Measurements from ENCODE around the gene KCNQ1. TPM values are rescaled to one million over a fixed set of nuclear protein-coding genes. Genes with fewer than 3 reads are reported as not detected.

KCNQ1 gene
- total and polyA plus RNA-seq, 2 donors (not counting 1 experiment from before 2014, with no cell fraction given): 21.5 to 28.8 TPM

DNA sequence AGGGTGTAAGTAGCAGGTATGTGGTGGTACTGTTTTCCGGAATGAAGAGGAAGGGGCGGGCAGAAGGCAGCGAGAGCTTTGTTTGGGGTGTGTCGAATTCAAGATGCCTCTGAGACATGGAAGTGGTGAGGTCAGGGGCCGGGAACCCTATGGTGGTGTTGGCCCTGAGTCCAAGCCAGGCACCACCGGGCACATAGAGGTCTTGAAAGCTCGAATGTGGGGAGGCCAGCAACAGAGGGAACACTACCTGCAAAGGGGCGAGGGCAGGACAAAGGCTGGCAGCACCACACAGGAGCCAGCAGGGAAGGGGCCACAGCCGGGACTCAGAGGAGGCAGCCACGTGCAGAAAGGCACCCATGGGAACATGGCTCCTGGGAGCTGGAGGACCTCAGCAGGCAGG lies 383.0 kb downstream of the KCNQ1 start:
- no peaks in the 10 kb centered on the region for H3K4me1 Mint-ChIP-seq
- Histone ChIP-seq H3K36me3 (replicated peaks in 1 of 2; ENCODE audit: control extremely low read depth in 1 of 2, control insufficient read depth in 1 of 2, extremely low read depth in 1 of 2, insufficient read depth in 2 of 2, low read length in 1 of 2) (no peaks in the 10 kb centered on the region), H3K27me3 (replicated peaks in 1 of 4; ENCODE audit: control extremely low read depth in 1 of 4, control insufficient read depth in 3 of 4, insufficient read depth in 4 of 4, low read length in 3 of 4) (peaks cover 0 to 5% (median 0%) of the 10 kb centered on the region in 4 experiments), H3K4me3 (ENCODE audit: control extremely low read depth in 1 of 5, extremely low read depth in 1 of 5, insufficient read depth in 1 of 5, low read depth in 2 of 5, low read length in 4 of 5) (no peak overlapping the region), H4K20me1 (ENCODE audit: control insufficient read depth, insufficient read depth, low read length, poor library complexity, severe bottlenecking) (no peaks in the 10 kb centered on the region), H3K9ac (ENCODE audit: low read length) (no peak overlapping the region), H3K9me3 (ENCODE audit: control extremely low read depth in 1 of 3, control insufficient read depth in 2 of 3, insufficient read depth in 1 of 3, low read length in 2 of 3) (peaks cover 1 to 47% (median 15%) of the 10 kb centered on the region in 3 donors), H3K4me1 (ENCODE audit: control insufficient read depth in 2 of 2, insufficient read depth in 2 of 2, low read length in 2 of 2) (no peaks in the 10 kb centered on the region), H3K79me2 (ENCODE audit: control insufficient read depth, insufficient read depth, low read length) (no peaks in the 10 kb centered on the region), H3K4me2 (replicated peaks; ENCODE audit: low read depth, low read length, poor library complexity, severe bottlenecking) (no peak overlapping the region), H2AFZ (ENCODE audit: insufficient read depth, low read depth, low read length, poor library complexity, severe bottlenecking) (no peak overlapping the region), H3K27ac (ENCODE audit: low read length in 2 of 2) (no peak overlapping the region)
- DNase-seq (no peak), ATAC-seq (ENCODE audit: low read depth) (no peak)
- H3K27ac Mint-ChIP-seq: no peak overlapping the region
- 57% methylated on average over 10 of the region's 10 CpGs for WGBS (ENCODE audit: insufficient coverage)
- TF ChIP-seq EZH2 (IDR thresholded peaks at IDR 0.05; ENCODE audit: borderline replicate concordance, insufficient read depth, low read depth, low read length, poor library complexity, severe bottlenecking): no peak
- TF ChIP-seq CTCF (IDR thresholded peaks at IDR 0.05): no peak
- CTCF ChIA-PET: interaction anchor here (0.5 kb wide), 1 partner anchor 271 kb away, joined by 3 read pairs; no protein-coding TSS in a partner anchor
- intact Hi-C loops (cut with micrococcal nuclease): no loop called here
- no peak overlapping the region for H3K4me3 Mint-ChIP-seq
- H3K9me3 Mint-ChIP-seq (ENCODE audit: insufficient read depth): peaks cover 9% of the 10 kb centered on the region
- POLR2A ChIA-PET: no interaction called here
- H3K27me3 Mint-ChIP-seq: peaks cover 5% of the 10 kb centered on the region

DNA sequence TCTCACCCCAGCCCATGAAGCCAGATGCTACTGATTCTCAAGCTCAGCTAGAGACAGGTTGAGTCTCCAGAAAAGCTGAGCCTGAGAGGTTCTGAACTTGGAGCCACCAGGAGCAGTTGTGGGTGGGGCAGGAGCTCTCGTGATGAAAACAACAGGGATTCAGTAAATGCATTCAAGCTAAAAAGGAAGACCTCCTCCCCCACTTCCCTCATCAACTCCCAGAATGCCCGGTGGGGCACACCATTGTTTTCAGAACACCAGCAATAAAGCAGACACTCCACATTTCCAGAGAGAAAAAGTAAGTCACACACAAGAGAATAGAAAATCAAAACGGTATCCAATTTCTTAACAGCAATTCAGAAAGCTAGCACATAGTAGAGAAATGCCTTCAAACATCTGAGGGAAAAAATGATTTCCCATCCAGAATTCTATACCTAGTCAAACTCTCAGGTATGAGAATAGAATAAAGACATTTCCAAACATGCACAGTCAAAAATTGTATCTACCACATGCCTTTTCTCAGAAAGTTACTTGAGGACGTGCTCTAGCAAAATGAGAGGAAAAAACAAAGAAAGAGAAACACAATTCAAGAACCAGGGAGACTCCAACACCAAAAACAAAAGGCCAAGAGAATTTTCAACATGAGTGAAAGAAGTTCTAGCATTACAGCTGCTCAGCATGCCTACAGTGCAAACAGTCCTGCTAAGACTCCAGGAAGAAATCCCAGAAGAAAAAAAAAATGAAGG lies 383.9 kb downstream of the KCNQ1 start:
- Histone ChIP-seq H3K27me3 (replicated peaks in 1 of 4; ENCODE audit: control extremely low read depth in 1 of 4, control insufficient read depth in 3 of 4, insufficient read depth in 4 of 4, low read length in 3 of 4) (peaks cover 0 to 5% (median 0%) of the 10 kb centered on the region in 4 experiments), H3K36me3 (replicated peaks in 1 of 2; ENCODE audit: control extremely low read depth in 1 of 2, control insufficient read depth in 1 of 2, extremely low read depth in 1 of 2, insufficient read depth in 2 of 2, low read length in 1 of 2) (no peaks in the 10 kb centered on the region), H3K4me2 (replicated peaks; ENCODE audit: low read depth, low read length, poor library complexity, severe bottlenecking) (no peak overlapping the region), H3K4me1 (ENCODE audit: control insufficient read depth in 2 of 2, insufficient read depth in 2 of 2, low read length in 2 of 2) (no peaks in the 10 kb centered on the region), H2AFZ (ENCODE audit: insufficient read depth, low read depth, low read length, poor library complexity, severe bottlenecking) (no peak overlapping the region), H3K9me3 (ENCODE audit: control extremely low read depth in 1 of 3, control insufficient read depth in 2 of 3, insufficient read depth in 1 of 3, low read length in 2 of 3) (peaks cover 1 to 42% (median 15%) of the 10 kb centered on the region in 3 donors), H3K27ac (ENCODE audit: low read length in 2 of 2) (no peak overlapping the region), H3K9ac (ENCODE audit: low read length) (no peak overlapping the region), H4K20me1 (ENCODE audit: control insufficient read depth, insufficient read depth, low read length, poor library complexity, severe bottlenecking) (no peaks in the 10 kb centered on the region), H3K4me3 (ENCODE audit: control extremely low read depth in 1 of 5, extremely low read depth in 1 of 5, insufficient read depth in 1 of 5, low read depth in 2 of 5, low read length in 4 of 5) (no peak overlapping the region), H3K79me2 (ENCODE audit: control insufficient read depth, insufficient read depth, low read length) (no peaks in the 10 kb centered on the region)
- DNase-seq (no peak), ATAC-seq (ENCODE audit: low read depth) (no peak)
- no peak for TF ChIP-seq EZH2 (IDR thresholded peaks at IDR 0.05; ENCODE audit: borderline replicate concordance, insufficient read depth, low read depth, low read length, poor library complexity, severe bottlenecking)
- TF ChIP-seq CTCF (IDR thresholded peaks at IDR 0.05): no peak
- ChIA-PET CTCF (no interaction called here), POLR2A (no interaction called here)
- peaks cover 6% of the 10 kb centered on the region for H3K9me3 Mint-ChIP-seq (ENCODE audit: insufficient read depth)
- 82% methylated on average over 2 of the region's 4 CpGs for WGBS (ENCODE audit: insufficient coverage)
- intact Hi-C loops (cut with micrococcal nuclease): no loop called here
- no peaks in the 10 kb centered on the region for H3K27me3 Mint-ChIP-seq
- no peaks in the 10 kb centered on the region for H3K4me1 Mint-ChIP-seq
- no peak overlapping the region for H3K27ac Mint-ChIP-seq
- H3K4me3 Mint-ChIP-seq: no peak overlapping the region

All from B cell (primary cell).